ENCODE data around the gene PAIP2.

GRCh38 chr5:139413153-139413552 is 71.5 kb downstream of the PAIP2 start:
- TF ChIP-seq RCOR1 (IDR thresholded peaks at IDR 0.05; ENCODE audit: insufficient replicate concordance, low read length), result no peak
- TF ChIP-seq POLR2A (IDR thresholded peaks at IDR 0.05; ENCODE audit: low read depth, low read length), result no peak
- no peak for TF ChIP-seq CTCF (conservative IDR thresholded peaks at IDR 0.05; ENCODE audit: low read depth, low read length)

All from IMR-90 (cell line).